Karpas-422 (cell line): ENCODE results near the gene SYCP2. TPM values are rescaled to one million over a fixed set of nuclear protein-coding genes. Genes with fewer than 3 reads are reported as not detected.

Source experiments
- DNase-seq: peaks from one replicate; pipeline ENCODE4 v3.0.0-alpha.2; 2015
- H2AFZ ChIP-seq: fragments of 200-600 bp; sonication (generic); 2 replicates; pipeline ENCODE4 v1.6.1; 2014; ENCODE audit warnings: antibody characterized with exemption, low read length, mixed read lengths
- H3K27ac ChIP-seq: fragments of 200-600 bp; sonication (generic); 2 replicates; pipeline ENCODE4 v1.5.1; 2014; ENCODE audit warnings: mild to moderate bottlenecking, low read length, moderate library complexity
- H3K27me3 ChIP-seq: fragments of 200-600 bp; sonication (generic); 2 replicates; pipeline ENCODE4 v1.6.1; 2014; ENCODE audit warnings: low read length, mixed read lengths
- H3K36me3 ChIP-seq: fragments of 200-600 bp; sonication (generic); 2 replicates; pipeline ENCODE4 v1.6.1; 2014; ENCODE audit warnings: low read length, mixed read lengths; ENCODE audit not compliant: insufficient read depth
- H3K4me1 ChIP-seq: fragments of 200-600 bp; sonication (generic); 2 replicates; pipeline ENCODE4 v1.6.1; 2014; ENCODE audit warnings: mild to moderate bottlenecking, low read length, mixed read lengths
- H3K4me2 ChIP-seq: fragments of 200-600 bp; sonication (generic); 2 replicates; pipeline ENCODE4 v1.6.1; 2014; ENCODE audit warnings: low read length, low read depth, mild to moderate bottlenecking; ENCODE audit not compliant: poor library complexity, severe bottlenecking
- H3K4me3 ChIP-seq: fragments of 200-600 bp; sonication (generic); 2 replicates; pipeline ENCODE4 v1.5.1; 2014; ENCODE audit warnings: mild to moderate bottlenecking, antibody characterized with exemption, low read length, mixed read lengths
- H3K79me2 ChIP-seq: fragments of 200-600 bp; sonication (generic); 2 replicates; pipeline ENCODE4 v1.6.1; 2014; ENCODE audit warnings: mild to moderate bottlenecking, low read length, mixed read lengths
- H3K9ac ChIP-seq: fragments of 200-600 bp; sonication (generic); 2 replicates; pipeline ENCODE4 v1.6.0; 2014; ENCODE audit warnings: low read length
- H3K9me2 ChIP-seq: fragments of 200-600 bp; sonication (generic), shearing (Covaris generic); replicated peaks from 2 replicates; pipeline ENCODE4 v1.6.0; 2014; ENCODE audit warnings: mild to moderate bottlenecking, low read length, moderate library complexity; ENCODE audit not compliant: insufficient read depth
- H3K9me3 ChIP-seq: fragments of 300-700, 200-600 bp; sonication (generic); 2 replicates; pipeline ENCODE4 v1.6.1; 2014; ENCODE audit warnings: low read length, mixed read lengths
- H4K20me1 ChIP-seq: fragments of 200-600 bp; sonication (generic); 2 replicates; pipeline ENCODE4 v1.6.1; 2014; ENCODE audit warnings: mild to moderate bottlenecking, antibody characterized with exemption, low read length, low read depth; ENCODE audit not compliant: insufficient read depth
- small RNA-seq: library from RNA; depleted of rRNA; stranded (forward); fragments of <200 nt; gene quantifications from one replicate; pipeline ENCODE3, GENCODE V24; 2014
- total RNA-seq: library from RNA; depleted of rRNA; stranded (reverse); fragments of >200 nt; shearing (Covaris generic); gene quantifications from 2 replicates; pipeline ENCODE4 v1.2.3, GENCODE V29; 2014; ENCODE audit warnings: low replicate concordance; rRNA removed

SYCP2 gene
- total RNA-seq, 1 experiment from 2014 or later = 6.6 TPM

GRCh38 chr20:59817406-59817805 is 116.0 kb downstream of the SYCP2 start:
- no peak overlapping the region for H2AFZ ChIP-seq
- H3K36me3 ChIP-seq = no peaks in the 10 kb centered on the region
- no peak overlapping the region for H3K4me3 ChIP-seq
- no peak overlapping the region for H3K9ac ChIP-seq
- H3K4me1 ChIP-seq = no peaks in the 10 kb centered on the region
- no peak overlapping the region for H3K27ac ChIP-seq
- no peak overlapping the region for H3K4me2 ChIP-seq
- no peaks in the 10 kb centered on the region for H4K20me1 ChIP-seq
- H3K27me3 ChIP-seq = no peaks in the 10 kb centered on the region
- H3K79me2 ChIP-seq = no peaks in the 10 kb centered on the region
- H3K9me3 ChIP-seq = no peaks in the 10 kb centered on the region
- DNase-seq = no peak
- H3K9me2 ChIP-seq = no peaks in the 10 kb centered on the region

- no peak for DNase-seq
- Histone ChIP-seq H3K9me2 (no peaks in the 10 kb centered on the region), H3K27me3 (no peaks in the 10 kb centered on the region), H3K9ac (no peak overlapping the region), H3K4me2 (no peak overlapping the region), H3K4me3 (no peak overlapping the region), H3K4me1 (no peaks in the 10 kb centered on the region), H3K9me3 (no peaks in the 10 kb centered on the region), H3K36me3 (no peaks in the 10 kb centered on the region), H3K79me2 (no peaks in the 10 kb centered on the region), H2AFZ (no peak overlapping the region), H3K27ac (no peak overlapping the region), H4K20me1 (no peaks in the 10 kb centered on the region)
These were observed 117.2 kb downstream of the SYCP2 start for GRCh38 chr20:59816146-59816738.

GRCh38 chr20:59814840-59815340 is 118.5 kb downstream of the SYCP2 start:
- H3K4me1 ChIP-seq = no peaks in the 10 kb centered on the region
- no peak overlapping the region for H3K27ac ChIP-seq
- no peak for DNase-seq
- no peaks in the 10 kb centered on the region for H3K9me3 ChIP-seq
- no peaks in the 10 kb centered on the region for H3K9me2 ChIP-seq
- H2AFZ ChIP-seq = no peak overlapping the region
- H3K4me3 ChIP-seq = no peak overlapping the region
- no peak overlapping the region for H3K4me2 ChIP-seq
- H3K79me2 ChIP-seq = no peaks in the 10 kb centered on the region
- no peaks in the 10 kb centered on the region for H3K36me3 ChIP-seq
- H3K27me3 ChIP-seq = no peaks in the 10 kb centered on the region
- H3K9ac ChIP-seq = no peak overlapping the region
- no peaks in the 10 kb centered on the region for H4K20me1 ChIP-seq

- Histone ChIP-seq H3K36me3 (no peaks in the 10 kb centered on the region), H3K4me3 (no peak overlapping the region), H3K9me3 (no peaks in the 10 kb centered on the region), H2AFZ (no peak overlapping the region), H3K9me2 (no peaks in the 10 kb centered on the region), H3K79me2 (no peaks in the 10 kb centered on the region), H3K27ac (no peak overlapping the region), H3K9ac (no peak overlapping the region), H4K20me1 (no peaks in the 10 kb centered on the region), H3K27me3 (no peaks in the 10 kb centered on the region), H3K4me2 (no peak overlapping the region), H3K4me1 (no peaks in the 10 kb centered on the region)
- DNase-seq = no peak
These were observed 119.2 kb downstream of the SYCP2 start for GRCh38 chr20:59813948-59814839.

Small RNA genes lying within 50 kb of the gene (small RNA-seq; reads per million reads assigned to genes)
- 0.20 reads per million for gene RNU7-141P

Other genes starting within 250 kb of the SYCP2 start
- gene PPP1R3D, start 6.7 kb upstream of the SYCP2 start, total RNA-seq = 4.2 and 7.0 TPM in 2 replicates
- gene FAM217B, start 6.8 kb upstream of the SYCP2 start, total RNA-seq = 12.0 and 16.4 TPM in 2 replicates
- gene CDH26, start 24.8 kb upstream of the SYCP2 start, total RNA-seq = 0.22 TPM in 1 of 2 replicates, not detected in the other